Measurements from ENCODE around the gene KPNA5. TPM values are rescaled to one million over a fixed set of nuclear protein-coding genes. Genes with fewer than 3 reads are reported as not detected.

The KPNA5 gene
- total and polyA plus RNA-seq, 2 of the 13 experiments (the other 11 are each of a cell fraction or from before 2014, with no cell fraction given) = 5.3 to 13.0 TPM

- TF ChIP-seq ZNF605 (CRISPR knock-in tag; IDR thresholded peaks at IDR 0.05) (peak; percentile 60; the same call in 1 of the 2 replicates), REL (CRISPR knock-in tag; conservative IDR thresholded peaks at IDR 0.05) (no peak), CREB3 (CRISPR knock-in tag; IDR thresholded peaks at IDR 0.05) (no peak), GABPA (IDR thresholded peaks at IDR 0.05; ENCODE audit: low read depth, low read length) (no peak), GABPA (CRISPR knock-in tag; IDR thresholded peaks at IDR 0.05; ENCODE audit: low read depth) (peak; percentile 87), ZSCAN20 (CRISPR knock-in tag; IDR thresholded peaks at IDR 0.05; ENCODE audit: borderline replicate concordance) (no peak), NR2F1 (CRISPR knock-in tag; IDR thresholded peaks at IDR 0.05) (peak; percentile 46 to 64; a peak in 1 of 4 replicates), ZBTB38 (CRISPR knock-in tag; IDR thresholded peaks at IDR 0.05) (peak; percentile 84), ZNF10 (CRISPR knock-in tag; IDR thresholded peaks at IDR 0.05; ENCODE audit: borderline replicate concordance, low read depth) (no peak), ZNF737 (CRISPR knock-in tag; IDR thresholded peaks at IDR 0.05; ENCODE audit: borderline replicate concordance) (no peak), ZNF691 (CRISPR knock-in tag; IDR thresholded peaks at IDR 0.05; ENCODE audit: borderline replicate concordance, low read depth) (no peak), ZNF276 (CRISPR knock-in tag; IDR thresholded peaks at IDR 0.05; ENCODE audit: low read depth) (no peak), THYN1 (CRISPR knock-in tag; IDR thresholded peaks at IDR 0.05; ENCODE audit: borderline replicate concordance, low read depth) (no peak), SMYD3 (CRISPR knock-in tag; IDR thresholded peaks at IDR 0.05) (peak; percentile 91; the same call in 1 of the 2 replicates), ZNF230 (CRISPR knock-in tag; IDR thresholded peaks at IDR 0.05) (no peak), XBP1 (CRISPR knock-in tag; IDR thresholded peaks at IDR 0.05) (0 out of 2 replicates have a peak, but pooled peaks have one; percentile 51), ISL2 (CRISPR knock-in tag; IDR thresholded peaks at IDR 0.05) (peak; percentile 97), HNF1B (CRISPR knock-in tag; IDR thresholded peaks at IDR 0.05) (peak; percentile 78; the same call in 1 of the 2 replicates), MTA3 (CRISPR knock-in tag; IDR thresholded peaks at IDR 0.05) (no peak), SKIL (CRISPR knock-in tag; IDR thresholded peaks at IDR 0.05; ENCODE audit: borderline replicate concordance) (peak; percentile 32; the same call in 1 of the 2 replicates), PHF20 (CRISPR knock-in tag; IDR thresholded peaks at IDR 0.05) (peak; percentile 54; the same call in 1 of the 2 replicates), ZNF775 (CRISPR knock-in tag; IDR thresholded peaks at IDR 0.05; ENCODE audit: borderline replicate concordance) (no peak), KDM5A (IDR thresholded peaks at IDR 0.05; ENCODE audit: borderline replicate concordance, low read length) (no peak)
Observed at GRCh38 chr6:116631379-116631990, 49.5 kb upstream of the KPNA5 start (continued).
